ENCODE results near the gene PIP5K1C.

DNA sequence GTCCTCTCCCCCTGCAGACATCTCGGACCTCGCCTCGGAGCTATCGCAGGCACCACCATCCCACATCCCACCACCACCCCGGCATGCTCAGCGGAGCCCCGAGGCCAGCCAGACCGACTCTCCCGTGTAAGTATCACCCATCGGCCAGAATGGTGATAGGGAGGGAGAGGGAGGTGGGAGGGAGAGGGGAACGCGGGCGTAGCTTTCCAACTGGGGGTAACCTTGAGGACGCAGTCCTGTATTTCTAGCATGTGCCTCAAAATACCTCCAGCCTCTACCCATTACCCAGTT lies 34.0 kb upstream of the PIP5K1C start:
- TF ChIP-seq CTCF (conservative IDR thresholded peaks at IDR 0.05) (no peak), EZH2 (IDR thresholded peaks at IDR 0.05; ENCODE audit: low read depth) (no peak)
